Smooth muscle cell (in vitro differentiated cells): Measurements from ENCODE around the gene PRR35. TPM values are rescaled to one million over a fixed set of nuclear protein-coding genes. Genes with fewer than 3 reads are reported as not detected.
A peak's percentile ranks its signal among the peaks of the same experiment; 100 is the strongest.

ENCODE experiments used
- DNase-seq: peaks from one replicate; lab custom pipeline; 2025; ENCODE audit not compliant: unreplicated experiment; lab: John Stamatoyannopoulos, UW
- H2AFZ ChIP-seq: fragments of 200-600 bp; sonication (generic); 2 replicates; pipeline ENCODE4 v1.6.0; 2016; ENCODE audit warnings: antibody characterized with exemption, low read depth, mild to moderate bottlenecking
- H3F3A ChIP-seq: fragments of 200-600 bp; sonication (generic); 2 replicates; pipeline ENCODE4 v1.6.0; 2017; ENCODE audit warnings: antibody characterized with exemption, low read depth
- H3K27ac ChIP-seq: fragments of 200-600 bp; sonication (generic); 2 replicates; pipeline ENCODE4 v1.5.1; 2016; ENCODE audit warnings: low read depth, mild to moderate bottlenecking
- H3K27me3 ChIP-seq: fragments of 200-600 bp; sonication (generic); 2 replicates; pipeline ENCODE4 v1.6.1; 2016; ENCODE audit warnings: low read depth, mild to moderate bottlenecking
- H3K36me3 ChIP-seq: fragments of 200-600 bp; sonication (generic); 2 replicates; pipeline ENCODE4 v1.5.1; 2016; ENCODE audit warnings: low read depth
- H3K4me1 ChIP-seq: fragments of 200-600 bp; sonication (generic); 2 replicates; pipeline ENCODE4 v1.5.1; 2016; ENCODE audit warnings: low read depth
- H3K4me2 ChIP-seq: fragments of 200-600 bp; sonication (generic); 2 replicates; pipeline ENCODE4 v1.6.0; 2016; ENCODE audit warnings: mild to moderate bottlenecking
- H3K4me3 ChIP-seq: fragments of 200-600 bp; sonication (generic); 2 replicates; pipeline ENCODE4 v1.5.1; 2016; ENCODE audit warnings: mild to moderate bottlenecking
- H3K79me2 ChIP-seq: fragments of 200-600 bp; sonication (generic); 2 replicates; pipeline ENCODE4 v1.6.0; 2016; ENCODE audit warnings: low read depth, mild to moderate bottlenecking
- H3K9ac ChIP-seq: fragments of 200-600 bp; sonication (generic); 2 replicates; pipeline ENCODE4 v1.6.0; 2016; ENCODE audit warnings: low read depth
- H3K9me3 ChIP-seq: fragments of 200-600 bp; sonication (generic); replicated peaks from 2 replicates; pipeline ENCODE4 v1.5.1; 2016; ENCODE audit warnings: low read depth
- H4K20me1 ChIP-seq: fragments of 200-600 bp; sonication (generic); 2 replicates; pipeline ENCODE4 v1.6.0; 2016; ENCODE audit warnings: low read depth
- CTCF ChIP-seq: fragments of 200-600 bp; sonication (generic); IDR thresholded peaks from 2 replicates; pipeline ENCODE4 v1.5.1; 2017; ENCODE audit warnings: borderline replicate concordance, mild to moderate bottlenecking, antibody characterized with exemption; ENCODE audit not compliant: insufficient read depth, poor library complexity, severe bottlenecking
- WGBS: methylation state at CpG from one replicate; pipeline ENCODE4 v1.1.7; 2016; ENCODE audit warnings: low lambda C conversion rate; 5-methylcytosine and 5-hydroxymethylcytosine counted together
- polyA plus RNA-seq: library from polyadenylated mRNA; unstranded; fragments of >200 nt; fragmentation: Nextera tagmentation; extraction: Ambion mirVana; gene quantifications from 2 replicates; pipeline ENCODE4 v1.2.1, GENCODE V29; 2016
- total RNA-seq: library from RNA; depleted of rRNA; stranded (reverse); fragments of >200 nt; gene quantifications from 2 replicates; pipeline ENCODE4 v1.2.3, GENCODE V29; 2014

PRR35 gene
- total and polyA plus RNA-seq, 2 experiments from 2014 or later, result not detected

GRCh38 chr16:522320-523096 lies 37.7 kb upstream of the PRR35 start:
- Histone ChIP-seq H3K27ac (no peak overlapping the region), H2AFZ (no peak overlapping the region), H3K4me2 (no peak overlapping the region), H3K9ac (no peak overlapping the region), H3K9me3 (no peaks in the 10 kb centered on the region), H3K79me2 (peaks cover 3% of the 10 kb centered on the region), H3K4me1 (peaks cover 14% of the 10 kb centered on the region), H3K4me3 (no peak overlapping the region), H3F3A (peaks cover 3% of the 10 kb centered on the region), H3K27me3 (no peaks in the 10 kb centered on the region), H3K36me3 (no peaks in the 10 kb centered on the region), H4K20me1 (peaks cover 30% of the 10 kb centered on the region)
- 84% methylated on average over 23 of the region's 23 CpGs for WGBS
- no peak for TF ChIP-seq CTCF
- no peak for DNase-seq

DNA sequence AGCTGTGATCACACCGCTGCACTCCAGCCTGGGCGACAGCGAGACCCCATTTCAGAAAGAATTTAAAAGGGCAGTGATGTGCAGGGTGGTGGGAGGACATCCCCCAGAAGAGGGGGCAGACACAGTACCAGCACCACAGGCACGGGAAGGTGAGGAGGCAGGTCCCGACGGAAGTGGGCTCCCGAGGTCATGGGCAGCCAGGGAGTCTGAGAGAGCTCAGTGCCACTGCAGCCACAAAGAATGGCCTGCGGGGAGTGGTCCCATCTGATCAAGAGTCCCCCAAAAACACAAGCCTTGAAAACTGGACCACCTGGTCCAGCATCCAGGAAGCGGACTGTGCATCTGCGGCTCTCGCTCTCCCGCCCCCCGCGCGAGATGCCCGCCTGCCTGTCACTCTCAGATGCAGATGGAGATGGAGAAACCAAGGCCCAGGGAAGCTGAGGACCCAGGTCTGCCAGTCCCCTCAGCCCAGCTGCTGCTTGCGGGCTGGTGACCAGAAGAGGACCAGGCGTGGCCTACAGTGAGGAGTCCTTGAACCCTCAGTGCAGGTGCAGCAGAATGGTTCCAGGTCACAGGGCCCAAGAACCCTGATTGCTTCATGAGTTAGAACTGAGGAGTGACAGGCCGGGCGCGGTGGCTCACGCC lies 37.0 kb upstream of the PRR35 start:
- Histone ChIP-seq H2AFZ (no peak overlapping the region), H4K20me1 (peaks cover 30% of the 10 kb centered on the region), H3K9me3 (no peaks in the 10 kb centered on the region), H3K4me1 (peaks cover 14% of the 10 kb centered on the region), H3K79me2 (peaks cover 5% of the 10 kb centered on the region), H3K36me3 (no peaks in the 10 kb centered on the region), H3K4me2 (no peak overlapping the region), H3K27ac (no peak overlapping the region), H3K4me3 (no peak overlapping the region), H3K9ac (no peak overlapping the region), H3K27me3 (no peaks in the 10 kb centered on the region), H3F3A (peaks cover 3% of the 10 kb centered on the region)
- 93% methylated on average over 22 of the region's 22 CpGs for WGBS
- no peak for DNase-seq
- TF ChIP-seq CTCF, result no peak

- TF ChIP-seq CTCF, result no peak
- H3F3A ChIP-seq, result peaks cover 3% of the 10 kb centered on the region
- H4K20me1 ChIP-seq, result peaks cover 41% of the 10 kb centered on the region
- H3K36me3 ChIP-seq, result no peaks in the 10 kb centered on the region
- no peak overlapping the region for H3K4me3 ChIP-seq
- H3K4me1 ChIP-seq, result peaks cover 25% of the 10 kb centered on the region
- H2AFZ ChIP-seq, result no peak overlapping the region
- no peaks in the 10 kb centered on the region for H3K27me3 ChIP-seq
- WGBS, result 97% methylated on average over 24 of the region's 24 CpGs
- H3K9ac ChIP-seq, result no peak overlapping the region
- H3K79me2 ChIP-seq, result peaks cover 18% of the 10 kb centered on the region
- DNase-seq, result no peak
- peak overlapping the region; percentile 99 for H3K27ac ChIP-seq
- H3K9me3 ChIP-seq, result no peaks in the 10 kb centered on the region
- H3K4me2 ChIP-seq, result no peak overlapping the region
Observed at GRCh38 chr16:524274-525040, 35.7 kb upstream of the PRR35 start.
